NCI-H1694 treated with DMSO at 0.1 percent for 48 hours (cell line): ENCODE data around the gene GREB1.

Source experiments
- DNase-seq: peaks from one replicate; lab custom pipeline; 2025; lab: John Stamatoyannopoulos, UW

GREB1 gene

DNA sequence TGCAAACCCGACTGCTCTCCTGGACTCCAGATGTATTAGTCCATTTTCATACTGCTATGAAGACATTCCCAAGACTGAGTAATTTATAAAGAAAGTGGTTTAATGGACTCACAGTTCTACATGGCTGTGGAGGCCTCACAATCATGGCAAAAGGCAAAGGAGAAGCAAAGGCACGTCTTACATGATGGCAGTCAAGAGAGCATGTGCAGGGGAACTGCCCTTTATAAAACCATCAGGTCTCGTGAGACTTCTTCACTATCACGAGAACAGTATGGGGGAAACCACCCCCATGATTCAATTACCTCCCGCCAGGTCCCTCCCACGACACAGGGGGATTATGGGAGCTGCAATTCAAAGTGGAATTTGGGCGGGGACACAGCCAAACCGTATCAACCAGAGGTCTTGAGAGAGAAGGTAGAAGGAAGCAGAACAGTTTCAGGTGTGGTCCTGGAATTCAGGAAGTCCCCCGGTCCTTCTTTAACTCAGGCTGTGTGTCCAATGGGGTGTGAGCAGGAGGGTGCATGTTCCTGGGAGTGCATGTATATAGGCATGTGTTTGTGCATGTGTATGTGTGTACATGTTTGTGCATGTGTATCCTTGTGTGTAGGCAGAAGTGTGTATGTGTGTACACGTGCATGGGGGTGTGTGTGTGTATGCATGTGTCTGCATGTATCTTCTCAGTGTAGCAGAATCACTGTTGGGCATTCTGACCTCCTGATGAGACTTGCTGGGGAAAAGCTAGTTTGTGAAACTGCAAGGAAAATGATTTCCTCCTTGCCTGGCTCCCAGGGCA lies 46.2 kb downstream of the GREB1 start:
- DNase-seq = no peak

DNA sequence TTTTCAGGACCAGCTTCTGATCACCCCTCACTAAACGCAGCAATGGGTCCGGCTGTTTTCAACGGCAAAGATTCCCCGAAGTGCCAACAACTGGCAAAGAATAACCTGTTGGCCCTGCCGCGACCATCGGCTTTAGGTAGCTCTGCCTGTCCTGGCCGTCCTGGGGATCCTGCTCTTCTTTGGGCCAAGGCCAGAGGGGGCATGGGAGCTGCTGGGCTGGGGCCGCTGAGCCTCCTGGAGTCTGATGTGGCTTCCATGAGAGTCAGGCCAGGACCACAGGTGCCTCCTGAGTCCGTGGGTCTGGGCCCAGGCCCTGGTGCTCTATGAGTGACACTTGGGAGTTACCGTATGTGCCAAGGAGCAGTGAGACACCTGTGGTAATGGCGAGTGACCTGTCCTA lies 46.9 kb downstream of the GREB1 start:
- DNase-seq = no peak

DNA sequence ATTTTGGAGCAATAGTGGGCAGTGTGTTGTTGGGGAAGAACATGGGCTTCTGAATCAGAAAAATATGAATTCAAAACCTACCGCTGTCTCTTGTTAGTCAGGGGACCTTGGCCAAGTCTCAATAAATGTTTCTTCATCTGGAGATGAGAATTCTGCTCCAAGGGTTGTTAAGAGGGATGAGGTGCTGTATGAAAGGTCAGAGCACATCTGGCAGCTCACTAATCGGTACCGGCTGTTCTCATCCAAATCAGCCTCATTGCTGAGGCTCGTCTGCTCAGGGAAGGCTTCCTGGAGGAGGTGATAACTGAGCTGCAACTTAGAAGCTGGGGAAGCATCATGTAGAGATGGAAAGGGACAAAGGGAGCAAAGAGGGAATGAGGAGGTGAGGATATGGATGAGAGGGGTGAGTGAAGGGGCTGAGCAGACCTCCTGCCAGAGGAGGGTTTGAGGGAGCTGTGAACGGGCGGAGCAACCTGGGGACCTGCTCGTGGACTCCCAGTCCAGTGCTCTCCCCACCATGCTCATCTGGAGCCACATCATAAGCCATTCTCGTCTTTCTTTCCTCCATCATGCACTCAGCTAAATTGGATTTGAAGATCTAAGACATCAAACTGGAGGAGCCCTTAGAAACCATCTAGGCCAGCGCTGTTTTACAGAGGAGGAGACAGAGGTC lies 47.4 kb downstream of the GREB1 start:
- no peak for DNase-seq

DNA sequence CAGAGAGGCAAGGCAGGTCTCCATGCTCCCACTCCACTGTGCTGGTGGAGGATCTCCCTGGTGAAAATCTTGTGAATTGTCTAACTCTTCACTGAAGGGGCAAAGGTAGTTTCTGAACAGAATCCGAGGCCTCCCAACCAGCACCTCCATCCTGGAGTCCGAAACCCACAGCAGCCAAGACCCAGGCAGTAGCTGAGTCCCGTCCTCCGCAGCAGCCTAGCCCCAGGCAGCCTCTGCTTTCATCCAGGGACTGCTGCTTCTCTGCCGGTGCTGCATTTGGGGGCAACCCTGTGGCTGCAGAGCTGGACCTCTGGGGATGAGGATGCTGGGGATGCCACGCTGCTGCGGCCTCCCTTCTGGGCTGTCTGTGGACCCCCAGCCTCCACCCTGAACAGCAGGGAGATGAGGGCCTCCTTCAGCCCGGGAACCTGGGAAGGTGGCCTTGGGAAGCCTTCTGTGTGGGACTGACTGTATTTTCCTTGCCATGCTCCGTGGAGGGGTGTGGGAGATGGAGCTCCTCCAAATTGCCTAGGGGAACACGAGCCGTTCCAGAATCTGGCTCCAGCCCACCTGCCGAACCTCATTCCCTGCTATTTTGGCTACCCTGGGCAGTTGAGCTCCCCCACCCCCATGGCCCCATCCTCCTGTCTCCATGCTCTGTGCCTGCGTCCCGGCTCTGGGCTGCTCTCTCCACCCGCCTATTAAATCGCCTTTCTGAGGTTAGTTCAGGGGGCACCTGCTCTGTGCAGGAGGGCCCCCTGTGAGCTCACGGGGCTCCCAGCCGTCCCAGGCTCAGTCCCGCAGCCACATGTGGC lies 48.2 kb downstream of the GREB1 start:
- DNase-seq = no peak

DNA sequence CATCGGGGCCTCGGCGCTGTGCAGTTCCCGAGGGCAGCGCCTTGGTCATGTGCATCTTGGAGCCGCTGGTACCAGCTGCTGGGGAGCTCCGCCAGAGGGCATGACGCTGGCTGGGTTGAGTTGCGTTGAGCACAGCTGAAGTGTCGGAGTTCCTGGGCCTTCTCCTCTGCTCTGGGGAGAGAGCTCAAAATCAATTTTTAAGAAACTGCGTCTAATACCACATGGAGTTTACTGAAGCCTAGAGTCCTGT lies 48.7 kb downstream of the GREB1 start:
- no peak for DNase-seq

DNA sequence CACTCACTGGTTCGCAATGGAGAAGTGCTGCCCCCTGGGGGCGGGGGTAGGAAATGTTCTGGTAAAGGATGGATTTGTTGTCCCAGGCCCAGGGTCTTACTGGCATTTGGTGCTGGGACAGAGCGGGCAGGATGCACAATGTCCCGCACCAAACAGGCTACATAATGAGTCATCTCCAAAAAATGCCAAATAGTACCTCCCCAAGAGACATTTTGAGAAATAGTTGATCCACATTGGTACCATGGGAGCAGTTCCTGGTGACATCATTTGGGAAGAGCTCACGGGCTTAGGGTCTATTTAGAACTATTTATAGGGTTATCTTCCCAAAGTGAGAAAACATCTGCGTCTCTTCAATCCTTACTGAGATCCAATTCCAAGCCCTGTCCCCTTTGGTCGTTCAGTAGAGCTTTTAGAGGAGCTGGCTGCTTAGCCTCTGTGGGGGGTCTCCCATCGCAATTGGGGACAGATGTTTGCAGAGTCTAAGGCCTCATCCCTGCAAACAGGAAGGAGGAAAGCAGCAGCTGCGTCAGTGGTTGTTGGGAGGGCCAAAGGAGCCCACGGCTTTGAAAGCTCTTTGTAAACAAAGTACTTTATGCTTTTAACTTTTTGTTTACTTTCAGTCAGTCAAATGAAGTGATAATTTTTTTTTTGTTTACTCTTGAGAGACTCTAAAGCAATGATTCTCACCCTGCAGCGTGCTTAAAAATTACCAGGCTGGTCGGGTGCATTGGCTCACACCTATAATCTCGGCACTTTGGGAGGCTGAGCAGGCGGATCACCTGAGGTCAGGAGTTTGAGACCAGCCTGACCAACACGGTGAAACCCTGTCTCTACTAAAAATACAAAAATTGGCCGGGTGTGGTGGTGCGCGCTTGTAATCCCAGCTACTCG lies 49.3 kb downstream of the GREB1 start:
- DNase-seq = peak; percentile 81

DNA sequence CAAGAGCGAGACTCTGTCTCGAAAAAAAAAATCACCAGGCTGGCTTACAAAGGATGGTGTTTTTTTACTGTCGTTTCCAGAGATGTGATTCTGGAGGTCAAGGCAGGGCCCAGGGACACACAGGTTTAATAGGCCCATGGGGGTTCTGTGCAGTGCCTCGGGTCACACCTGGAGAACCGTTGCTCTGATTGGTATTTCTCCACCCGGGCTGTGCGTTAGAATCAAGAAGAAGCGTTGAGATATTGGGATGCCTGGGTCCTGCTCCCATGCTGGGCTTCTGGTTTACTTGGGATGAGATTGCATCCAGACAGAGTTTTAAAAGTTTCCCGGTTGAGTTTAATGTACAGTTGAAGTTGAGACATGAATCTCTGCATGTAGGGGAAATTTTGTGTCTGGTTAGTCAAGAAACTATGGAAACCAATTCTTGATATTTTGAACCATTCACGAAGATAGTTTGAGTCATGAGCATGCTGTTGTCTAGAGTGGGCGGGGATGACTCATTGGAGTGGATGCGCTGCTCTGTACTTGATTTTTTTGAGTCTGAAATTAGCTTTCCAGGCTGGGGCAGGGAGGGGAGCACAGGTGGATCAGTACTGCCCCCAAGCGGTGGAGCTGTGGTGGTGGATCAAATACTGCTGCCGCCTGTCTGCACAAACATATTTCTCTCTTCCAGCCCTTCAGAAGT lies 50.1 kb downstream of the GREB1 start:
- DNase-seq = peak; percentile 86

DNA sequence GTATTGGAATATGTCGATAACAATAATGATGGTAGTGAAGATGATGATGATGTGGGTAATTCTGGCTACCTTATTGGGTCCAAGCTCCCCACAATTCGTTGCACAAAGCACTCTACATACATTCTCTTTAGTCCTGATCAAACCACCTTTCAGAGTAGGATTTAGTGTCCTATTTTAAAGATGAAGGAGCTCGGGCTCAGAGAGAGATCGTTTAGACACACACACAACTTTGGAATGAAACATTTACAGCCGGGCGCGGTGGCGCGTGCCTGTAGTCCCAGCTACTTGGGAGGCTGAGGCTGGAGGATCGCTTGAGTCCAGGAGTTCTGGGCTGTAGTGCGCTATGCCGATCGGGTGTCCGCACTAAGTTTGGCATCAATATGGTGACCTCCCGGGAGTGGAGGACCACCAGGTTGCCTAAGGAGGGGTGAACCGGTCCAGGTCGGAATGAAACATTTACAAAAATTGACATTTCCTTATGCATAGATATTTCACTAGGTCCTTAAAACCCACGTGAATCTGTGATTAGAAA lies 50.7 kb downstream of the GREB1 start:
- DNase-seq = no peak

DNA sequence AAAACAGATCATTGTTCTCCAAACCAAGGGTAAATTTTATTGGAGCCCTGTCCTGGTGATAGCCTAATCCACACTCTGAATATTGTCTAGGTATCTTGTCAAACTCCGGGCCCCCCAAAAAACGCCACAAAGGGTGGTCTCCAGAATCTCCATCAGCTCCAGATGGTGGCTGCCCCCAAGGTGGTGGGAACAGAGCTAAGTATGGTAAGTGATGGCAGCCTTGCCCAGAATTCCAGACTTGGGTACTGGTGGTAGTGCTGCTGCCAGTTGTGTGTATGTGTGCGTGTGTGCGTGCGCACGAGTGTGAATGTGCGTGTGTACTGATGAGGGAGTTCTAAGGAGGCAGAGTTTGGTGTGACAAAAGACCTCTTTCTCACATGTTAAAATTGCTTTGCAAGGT lies 51.2 kb downstream of the GREB1 start:
- no peak for DNase-seq

DNA sequence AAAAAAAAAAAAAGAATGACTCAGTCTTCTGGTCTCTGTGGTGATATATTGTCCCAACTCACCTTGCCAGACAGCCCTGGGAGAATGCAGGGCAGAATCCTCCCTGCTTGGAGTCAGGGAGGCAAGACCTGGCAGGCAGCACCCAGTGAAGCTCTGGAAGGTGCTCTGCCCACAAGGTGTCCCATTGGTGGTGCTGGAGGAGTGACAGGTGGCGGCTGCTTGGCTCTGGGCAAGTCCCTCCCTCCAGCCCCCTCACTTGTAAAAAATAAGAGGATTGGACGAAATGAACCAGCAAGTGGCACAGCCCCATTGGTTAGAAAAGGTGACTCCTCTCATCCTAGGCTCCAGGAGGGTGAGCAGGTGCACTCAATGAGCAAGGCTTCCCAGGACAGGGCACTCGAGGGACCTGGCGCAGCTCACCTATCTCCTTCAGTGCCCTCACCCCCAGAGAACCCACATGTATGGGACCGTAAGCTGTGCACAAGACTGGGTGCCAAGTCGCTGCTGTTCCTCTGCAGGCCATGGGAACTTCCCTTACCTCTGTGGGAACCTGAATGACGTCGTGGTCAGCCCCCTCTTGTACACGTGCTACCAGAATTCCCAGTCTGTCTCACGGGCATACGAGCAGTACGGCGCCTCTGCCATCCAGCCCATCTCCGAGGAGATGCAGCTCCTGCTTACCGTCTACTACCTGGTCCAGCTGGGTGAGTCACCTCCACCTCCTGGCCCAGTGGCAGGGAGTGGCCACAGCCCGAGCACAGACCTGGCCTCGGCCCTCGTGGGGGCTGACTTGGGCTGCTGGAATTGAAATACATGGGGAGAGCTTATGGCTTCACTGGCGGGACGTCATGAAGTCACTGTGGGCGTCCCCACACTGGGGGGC lies 54.6 kb downstream of the GREB1 start:
- DNase-seq = no peak

DNA sequence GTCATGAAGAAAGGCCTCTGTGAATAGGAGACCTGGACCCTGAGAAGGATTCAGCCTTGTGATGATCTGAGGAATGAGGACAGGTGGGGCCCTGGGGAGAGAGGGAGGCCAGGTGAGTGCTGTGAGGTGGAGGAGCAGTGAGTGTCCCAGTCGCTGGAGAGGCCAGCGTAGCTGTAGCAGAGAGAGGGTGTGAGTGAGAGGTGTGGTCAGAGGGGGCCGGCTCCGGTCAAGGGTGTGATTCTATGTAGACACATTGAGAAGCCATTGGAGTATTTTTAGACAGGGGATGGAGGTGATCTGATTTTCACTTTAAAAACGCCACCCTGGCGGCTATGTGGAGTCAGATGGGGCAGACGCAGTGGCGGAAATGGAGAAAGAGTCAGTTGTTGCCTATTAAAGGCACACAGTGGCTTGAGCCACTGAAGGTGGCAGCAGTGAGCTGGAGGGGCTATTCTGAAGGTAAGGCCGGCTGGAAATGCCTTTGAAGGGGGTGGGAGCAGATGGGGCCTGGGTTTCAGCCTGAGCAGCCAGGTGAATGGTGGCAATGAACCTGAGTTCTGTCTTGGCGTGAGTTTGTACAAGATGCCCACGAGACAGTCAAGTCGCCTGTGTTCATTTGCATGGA lies 55.6 kb downstream of the GREB1 start:
- no peak for DNase-seq

DNA sequence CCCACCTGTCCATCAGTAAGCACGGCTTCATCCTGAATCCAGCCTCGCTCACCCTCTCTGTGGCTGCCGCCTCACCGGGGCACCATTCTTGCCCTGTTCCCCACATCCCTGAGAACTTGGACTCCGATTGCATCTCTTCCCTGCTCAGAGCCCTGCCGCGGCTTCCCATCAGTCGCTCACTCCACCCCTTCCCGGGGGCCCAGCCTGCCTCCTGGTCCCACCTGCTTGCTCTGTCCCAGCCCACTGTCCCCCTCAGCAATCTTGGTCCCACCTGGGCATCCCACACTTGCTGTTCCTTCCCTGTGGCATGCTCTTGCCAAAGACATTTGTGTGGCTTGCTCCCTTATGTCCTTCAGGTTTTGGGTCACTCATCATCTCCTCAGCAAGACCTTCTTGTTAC lies 56.3 kb downstream of the GREB1 start:
- DNase-seq = no peak

DNA sequence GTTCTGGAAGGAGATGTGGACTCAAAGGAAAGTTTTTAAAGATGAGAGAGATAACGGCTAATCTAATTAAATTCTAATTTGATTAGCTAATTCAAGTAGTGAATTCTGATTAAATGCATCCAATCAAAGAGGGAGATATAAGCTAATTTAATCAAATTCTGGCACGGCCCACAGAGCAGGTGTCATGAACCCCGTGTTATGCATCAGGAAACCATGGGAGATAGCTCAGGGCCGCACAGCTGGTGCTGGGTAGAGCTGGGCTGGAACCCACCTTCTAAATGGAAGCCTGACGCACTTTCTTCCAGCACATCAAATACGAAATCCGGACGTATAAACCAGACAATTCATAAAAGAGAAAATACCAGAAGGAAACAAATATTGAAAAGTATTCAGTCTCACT lies 57.2 kb downstream of the GREB1 start:
- no peak for DNase-seq

DNA sequence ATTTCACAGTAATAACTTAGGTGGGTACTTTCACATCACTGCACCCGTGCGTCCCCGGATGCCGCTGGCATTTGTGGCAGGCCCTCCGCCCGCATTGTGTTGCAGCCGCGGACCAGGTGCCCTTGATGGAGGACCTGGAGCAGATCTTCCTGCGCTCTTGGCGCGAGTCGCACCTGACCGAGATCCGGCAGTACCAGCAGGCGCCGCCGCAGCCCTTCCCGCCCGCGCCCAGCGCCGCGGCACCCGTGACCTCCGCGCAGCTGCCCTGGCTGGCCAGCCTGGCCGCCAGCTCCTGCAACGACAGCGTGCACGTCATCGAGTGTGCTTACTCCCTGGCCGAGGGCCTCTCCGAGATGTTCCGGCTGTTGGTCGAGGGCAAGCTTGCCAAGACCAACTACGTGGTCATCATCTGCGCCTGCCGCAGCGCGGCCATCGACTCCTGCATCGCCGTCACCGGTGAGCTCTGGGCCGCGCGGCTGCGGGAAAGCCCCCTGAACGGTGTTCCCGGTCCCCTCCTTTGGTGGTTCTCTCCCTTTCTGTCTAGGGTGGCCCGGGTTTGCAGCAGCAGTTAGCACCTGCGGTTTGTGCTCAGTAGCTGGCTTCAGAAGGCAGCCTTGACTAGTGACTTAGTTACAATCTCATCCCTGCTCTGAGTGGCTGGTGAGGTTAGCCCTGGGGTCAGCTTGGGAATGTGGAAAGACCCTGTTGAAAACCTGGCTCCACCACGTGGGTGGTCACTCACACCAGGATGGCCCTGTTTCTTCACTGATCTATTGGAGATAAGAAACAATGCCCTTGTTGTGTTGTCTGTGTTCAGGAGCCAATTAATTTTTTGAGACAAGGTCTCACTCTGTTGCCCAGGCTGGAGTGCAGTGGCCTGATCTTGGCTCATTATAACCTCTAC lies 59.1 kb downstream of the GREB1 start:
- DNase-seq = no peak

DNA sequence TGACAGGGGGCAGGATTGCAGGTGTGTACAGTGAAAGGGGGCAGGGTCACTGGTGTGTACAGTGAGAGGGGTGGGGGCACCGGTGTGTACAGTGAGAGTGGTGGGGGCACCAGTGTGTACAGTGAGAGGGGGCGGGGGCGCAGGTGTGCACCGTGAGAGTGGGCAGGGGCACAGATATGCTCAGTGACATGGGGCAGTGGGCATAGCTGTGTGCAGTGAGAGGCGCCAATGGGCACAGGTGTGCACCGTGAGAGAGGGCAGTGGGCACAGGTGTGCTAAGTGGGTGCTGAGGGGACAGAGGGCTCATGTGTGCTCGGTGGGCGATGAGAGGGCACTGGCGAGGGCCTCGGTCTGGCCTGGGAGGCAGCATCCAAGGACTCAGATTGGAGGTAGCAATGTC lies 63.0 kb downstream of the GREB1 start:
- DNase-seq = no peak

DNA sequence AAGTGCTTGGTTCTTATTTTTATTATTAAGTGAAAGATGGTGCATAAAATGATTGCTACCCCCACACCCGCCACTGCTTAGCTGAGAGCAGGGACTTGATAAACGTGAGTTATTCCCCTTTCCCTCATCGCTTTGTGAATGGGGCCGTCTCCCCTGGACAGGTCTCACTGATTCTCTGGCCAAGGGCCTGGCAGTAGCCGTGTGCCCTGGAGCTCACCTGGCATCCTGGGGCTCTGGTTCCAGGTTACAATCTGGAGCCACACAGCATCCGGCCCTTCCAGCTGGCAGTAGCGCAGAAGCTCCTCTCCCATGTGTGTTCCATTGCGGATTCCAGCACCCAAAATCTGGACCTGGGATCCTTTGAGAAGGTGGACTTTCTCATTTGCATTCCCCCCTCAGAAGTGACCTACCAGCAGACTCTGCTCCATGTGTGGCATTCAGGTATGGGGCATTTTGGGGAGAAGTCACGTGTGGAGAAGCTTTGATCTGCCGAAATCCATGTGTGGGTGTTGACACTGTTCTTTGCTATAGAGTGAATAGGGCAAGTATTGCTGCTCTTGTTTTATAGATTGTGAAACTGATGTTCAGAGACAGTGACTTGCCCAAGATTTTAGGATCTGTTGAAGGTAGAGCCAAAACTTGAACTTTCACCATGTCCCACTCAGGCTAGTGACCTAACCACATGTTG lies 63.8 kb downstream of the GREB1 start:
- DNase-seq = no peak

DNA sequence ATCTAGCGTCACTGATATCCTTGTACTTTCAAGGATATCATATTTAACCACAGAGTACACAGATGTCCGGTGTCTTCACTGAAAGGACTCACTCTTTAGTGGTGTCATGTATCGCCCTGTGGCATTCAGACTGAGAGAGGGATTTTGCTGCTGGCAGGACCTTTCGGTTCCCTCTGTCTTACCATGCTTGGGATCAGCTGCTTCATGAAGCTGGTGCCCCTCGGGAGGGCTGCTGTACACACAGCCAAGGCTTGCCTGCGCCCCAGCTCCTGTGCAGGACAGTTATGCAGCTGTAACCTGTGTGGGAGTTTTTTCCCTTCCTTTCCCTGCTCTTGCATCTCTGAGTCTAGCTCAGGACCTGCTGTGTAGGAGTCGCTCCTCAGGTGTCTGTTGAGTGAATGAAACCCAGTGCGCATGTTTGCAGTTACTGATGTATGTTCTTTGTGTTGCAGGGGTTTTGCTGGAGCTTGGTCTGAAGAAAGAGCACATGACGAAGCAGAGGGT lies 64.4 kb downstream of the GREB1 start:
- DNase-seq = no peak
